GM18517 (cell line): ENCODE results near the gene LPP.

Source experiments
- ATAC-seq: cut with Tn5 transposase; IDR thresholded peaks from one replicate; pipeline ENCODE4 v1.9.1; 2021; ENCODE audit warnings: mild to moderate bottlenecking, moderate library complexity; ENCODE audit not compliant: unreplicated experiment

The LPP gene

DNA sequence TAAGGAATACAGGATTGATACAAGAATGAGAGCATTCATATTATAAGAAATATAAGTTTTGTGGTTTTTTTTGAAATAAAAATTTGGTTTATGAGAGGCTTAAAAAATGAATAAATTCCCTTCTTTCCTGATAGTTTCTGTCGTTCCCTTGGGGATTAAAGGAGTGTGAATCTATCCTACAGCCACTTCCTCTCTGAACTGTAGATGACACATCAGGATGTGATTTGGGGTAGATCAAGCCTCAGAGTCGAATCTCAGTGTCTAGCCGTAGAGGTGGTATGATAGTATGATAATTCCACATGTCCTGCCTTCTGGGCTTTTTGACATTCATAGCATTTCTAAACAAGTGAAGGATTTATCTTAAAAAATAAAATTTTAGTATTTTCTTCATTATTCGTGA, 343.1 kb downstream of the LPP start:
- no peak for ATAC-seq

DNA sequence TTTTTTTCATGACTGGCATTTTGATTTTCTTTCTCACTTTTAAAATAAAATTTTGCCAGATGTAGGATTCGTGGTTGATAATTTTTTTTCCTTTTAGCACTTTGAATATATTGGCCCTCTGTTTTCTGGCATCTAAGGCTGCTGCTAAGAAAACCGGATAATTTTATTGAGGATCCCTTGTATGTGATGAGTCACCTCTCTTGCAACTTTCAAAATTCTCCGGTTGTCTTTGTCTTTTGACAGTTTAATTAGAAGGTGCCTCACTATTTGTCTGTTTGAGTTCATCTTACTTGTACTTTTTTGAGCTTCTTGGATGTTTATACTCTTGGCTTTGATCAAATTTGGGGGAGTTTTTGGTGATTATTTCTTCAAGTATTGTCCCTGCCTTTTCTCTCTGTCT, 349.7 kb downstream of the LPP start:
- ATAC-seq = no peak

DNA sequence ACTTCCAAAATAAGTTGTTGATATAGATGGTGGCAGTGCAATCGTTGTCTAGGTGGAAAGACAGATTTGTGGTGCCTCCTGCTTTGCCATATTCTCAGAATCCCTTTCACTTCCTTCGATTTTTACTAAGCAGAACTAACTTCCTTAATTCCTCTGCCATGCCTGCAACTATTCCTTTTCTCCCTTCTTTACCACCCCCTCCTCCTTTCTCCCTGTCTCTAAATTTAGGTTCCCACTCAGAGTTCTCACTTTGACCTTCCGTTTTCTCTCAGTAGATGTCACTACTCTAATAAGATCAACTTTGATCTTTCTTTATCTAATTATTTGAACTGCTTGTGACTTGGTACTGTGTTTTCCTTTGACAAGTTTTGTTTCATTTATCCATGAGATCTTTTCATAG, 351.2 kb downstream of the LPP start:
- ATAC-seq = no peak

DNA sequence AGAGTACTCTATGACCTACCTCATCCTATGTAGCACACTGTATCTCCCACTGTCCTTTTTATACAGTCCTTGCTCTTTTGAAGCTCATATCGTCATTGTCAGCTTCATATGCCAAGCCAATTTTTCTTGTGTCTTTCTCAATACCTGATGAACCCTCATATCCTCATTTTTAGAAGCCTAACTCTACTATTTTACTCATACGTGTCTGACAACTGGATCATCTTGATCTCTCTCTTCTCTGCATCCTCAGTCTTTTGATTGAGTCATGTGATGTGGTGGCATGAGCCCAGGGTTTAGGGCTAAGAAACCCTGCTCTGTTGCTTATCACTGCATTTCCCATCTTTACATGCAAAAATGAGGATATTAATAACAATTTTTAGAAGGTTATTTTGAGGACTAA, 352.0 kb downstream of the LPP start:
- no peak for ATAC-seq

DNA sequence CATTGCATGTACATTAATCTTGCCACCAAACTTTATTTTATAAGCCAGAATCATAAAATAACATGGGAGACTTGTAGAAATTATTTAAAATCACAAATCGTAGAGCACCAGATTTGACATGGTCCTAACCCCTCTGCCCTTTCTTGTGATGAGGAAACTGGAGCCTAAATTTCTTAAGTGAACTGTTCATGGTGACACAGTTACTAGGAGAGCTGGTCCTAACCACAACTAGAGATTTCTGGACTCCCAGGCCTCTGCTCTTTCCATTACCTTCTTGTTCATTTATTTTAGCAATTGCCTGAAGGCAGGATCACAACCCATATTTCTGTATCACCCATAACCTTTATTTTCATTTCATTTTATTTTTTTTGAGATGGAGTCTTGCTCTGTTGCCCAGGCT, 352.5 kb downstream of the LPP start:
- no peak for ATAC-seq

DNA sequence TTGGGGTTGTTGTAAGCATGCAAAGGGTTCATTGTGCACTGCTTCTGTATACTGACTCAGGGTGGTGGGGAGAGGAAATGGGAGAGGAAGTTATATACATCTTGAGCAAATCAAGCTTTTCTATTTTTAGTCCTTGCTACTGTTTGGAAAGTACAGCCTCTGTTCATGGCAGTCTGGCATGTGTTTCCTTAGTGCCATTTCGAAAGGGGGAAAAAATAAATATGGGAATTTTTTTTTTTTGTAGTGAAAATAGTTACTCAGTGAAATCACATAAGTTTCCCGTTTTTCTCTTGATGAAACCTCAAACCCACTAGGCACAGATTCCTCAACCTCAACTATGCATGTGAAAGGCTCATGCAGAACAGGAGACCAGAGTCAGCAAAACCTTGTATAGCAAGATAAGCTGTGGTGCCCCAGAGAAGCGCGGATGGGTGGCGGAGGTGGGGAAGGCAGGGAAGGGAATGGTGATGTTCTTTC, 353.3 kb downstream of the LPP start:
- ATAC-seq = no peak

DNA sequence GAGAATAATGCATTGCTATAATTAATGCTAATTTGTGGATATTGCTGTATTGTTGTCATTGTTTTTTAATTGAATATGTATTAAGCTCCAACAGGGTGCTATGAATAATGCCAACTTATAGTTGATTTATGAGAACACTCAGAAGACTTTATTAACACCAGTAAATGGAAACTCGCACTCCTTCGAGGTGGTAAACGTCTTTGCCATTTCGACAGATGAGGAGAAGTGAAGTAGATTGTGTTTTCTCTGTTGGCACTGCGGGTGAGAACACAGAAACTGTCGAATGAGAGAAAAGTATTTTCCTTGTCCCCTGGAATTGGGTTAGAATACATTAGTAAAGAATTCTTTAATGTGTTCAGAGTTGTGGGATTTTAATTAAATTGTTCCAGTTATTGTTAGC, 354.5 kb downstream of the LPP start:
- no peak for ATAC-seq

DNA sequence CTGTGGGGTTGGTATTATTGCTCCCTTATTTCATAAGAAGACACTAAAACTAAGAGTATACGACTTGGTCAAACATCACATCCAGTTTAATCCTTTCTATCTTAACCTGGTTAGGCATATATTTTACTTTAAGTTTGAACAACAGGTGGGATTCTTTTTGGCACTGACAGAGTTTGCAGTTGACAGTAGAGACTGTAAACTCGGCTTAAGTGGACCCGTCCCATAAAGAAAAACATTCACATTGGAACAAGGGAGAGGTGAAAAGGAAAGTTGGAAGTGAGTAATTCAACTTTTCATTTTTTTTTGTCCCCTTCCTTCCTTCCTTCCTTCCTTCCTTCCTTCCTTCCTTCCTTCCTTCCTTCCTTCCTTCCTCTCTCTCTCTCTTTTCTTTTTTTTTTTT, 355.4 kb downstream of the LPP start:
- no peak for ATAC-seq

DNA sequence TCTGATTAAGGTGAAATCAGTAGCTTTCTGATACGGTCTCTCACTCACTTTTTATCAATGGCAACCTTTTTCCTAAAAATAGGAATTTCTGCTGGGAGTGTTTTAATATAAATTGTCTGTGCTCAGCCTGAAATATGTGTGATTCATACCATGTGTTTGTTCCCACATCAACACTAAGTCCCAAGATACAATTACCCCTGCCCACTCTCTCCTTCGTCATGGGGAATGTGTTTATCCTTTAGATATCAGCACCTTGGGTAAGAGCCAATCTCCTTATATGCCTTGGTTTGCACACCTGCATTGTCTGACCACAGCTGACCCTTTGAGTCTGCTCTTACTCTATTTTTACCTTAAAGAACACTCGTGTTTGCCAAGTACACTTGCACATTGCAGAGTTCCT, 356.4 kb downstream of the LPP start:
- ATAC-seq = no peak

DNA sequence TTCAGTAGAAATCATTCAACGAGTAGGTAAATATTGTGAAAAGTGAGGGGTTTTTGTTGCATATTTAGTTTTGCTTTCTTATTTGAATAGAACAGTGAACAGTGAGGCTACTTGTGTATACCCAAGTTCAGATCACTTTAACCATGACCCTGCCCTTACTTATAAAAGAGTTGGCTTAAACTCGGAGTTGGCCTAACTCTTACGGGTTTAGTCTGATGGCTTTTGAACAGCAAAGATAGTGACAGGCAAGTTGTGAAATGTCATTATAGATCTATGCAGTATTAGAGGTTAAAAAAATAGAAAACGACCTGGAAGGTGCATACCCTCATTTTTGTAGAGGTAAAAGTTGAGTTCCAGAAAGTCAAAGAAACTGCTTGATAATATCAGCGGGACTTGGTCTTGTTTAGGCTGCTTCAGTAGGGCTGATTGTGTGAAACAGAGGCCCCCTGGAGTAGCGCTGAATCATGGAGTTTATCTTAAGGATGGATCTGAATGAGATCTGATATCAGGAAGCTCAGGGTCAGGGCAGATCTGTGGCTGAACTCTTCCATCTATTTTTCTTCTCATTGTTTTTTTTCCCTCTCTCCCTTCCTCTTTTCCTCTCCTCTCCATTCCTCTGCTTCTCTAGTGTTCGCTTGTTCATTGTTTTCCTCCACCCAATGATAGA, 359.8 kb downstream of the LPP start:
- ATAC-seq = no peak

DNA sequence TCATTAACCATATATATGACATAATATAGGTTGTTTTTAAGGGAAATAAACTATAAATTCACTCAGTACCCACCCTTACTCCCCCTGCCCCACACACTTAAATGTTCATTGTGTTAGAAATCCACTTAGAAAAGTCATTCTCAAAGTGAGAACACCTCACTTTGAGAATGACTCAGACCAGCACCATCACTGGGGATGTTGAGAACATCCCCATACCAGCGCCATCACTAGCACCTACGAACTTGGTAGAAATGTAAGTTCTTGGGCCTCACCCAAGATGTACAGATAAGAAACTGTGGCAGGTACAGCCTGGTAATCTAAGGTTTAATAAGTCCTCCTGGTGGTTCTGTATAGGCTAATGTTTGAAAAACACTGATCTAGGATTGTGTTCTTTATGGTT, 362.6 kb downstream of the LPP start:
- no peak for ATAC-seq

DNA sequence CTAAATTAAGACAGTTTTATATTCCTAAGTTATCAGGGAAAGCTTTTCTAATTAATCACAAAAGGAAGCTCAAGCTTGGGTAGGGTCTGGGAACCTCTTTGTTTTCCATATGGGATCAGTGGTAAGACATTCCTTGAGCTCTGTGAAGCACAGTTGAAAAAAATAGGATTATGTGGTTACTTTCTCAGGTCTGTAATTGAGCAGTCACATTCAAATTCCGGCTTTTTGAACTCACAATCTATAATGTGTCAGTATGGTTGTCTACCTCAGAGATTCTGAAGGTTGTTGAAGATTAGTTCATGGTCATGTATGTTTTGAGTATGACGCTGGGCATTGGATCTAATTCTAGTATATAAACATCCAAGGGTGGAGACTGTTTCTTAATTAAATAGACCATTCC, 364.5 kb downstream of the LPP start:
- ATAC-seq = no peak

DNA sequence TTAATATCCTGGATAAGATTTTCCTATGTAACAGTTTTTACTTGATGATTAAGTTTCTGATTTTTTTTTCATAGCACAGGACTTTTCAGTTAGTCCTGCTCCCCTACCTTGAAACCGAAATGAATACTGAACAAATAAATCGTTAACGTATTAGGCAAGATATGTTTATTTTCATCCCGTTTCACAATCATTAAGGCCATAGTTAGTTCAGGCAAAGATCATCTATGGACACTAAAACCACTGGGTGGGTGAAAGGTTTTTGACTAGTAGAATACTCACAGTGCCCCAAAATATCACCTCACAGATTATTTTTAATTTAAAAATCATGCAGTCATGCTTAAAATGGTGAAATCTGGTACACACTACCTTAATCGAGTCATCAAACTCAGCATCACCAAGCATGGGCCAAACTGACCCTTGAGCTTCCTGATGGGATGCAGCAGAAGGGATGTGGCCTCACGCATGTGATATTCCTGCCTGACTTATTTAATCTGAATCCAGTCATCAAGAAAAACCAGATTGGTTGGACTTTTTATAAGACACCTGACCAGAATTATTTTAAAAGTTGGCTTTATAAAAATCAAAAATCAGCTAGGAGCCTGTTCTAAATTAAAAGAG, 365.0 kb downstream of the LPP start:
- ATAC-seq = no peak

DNA sequence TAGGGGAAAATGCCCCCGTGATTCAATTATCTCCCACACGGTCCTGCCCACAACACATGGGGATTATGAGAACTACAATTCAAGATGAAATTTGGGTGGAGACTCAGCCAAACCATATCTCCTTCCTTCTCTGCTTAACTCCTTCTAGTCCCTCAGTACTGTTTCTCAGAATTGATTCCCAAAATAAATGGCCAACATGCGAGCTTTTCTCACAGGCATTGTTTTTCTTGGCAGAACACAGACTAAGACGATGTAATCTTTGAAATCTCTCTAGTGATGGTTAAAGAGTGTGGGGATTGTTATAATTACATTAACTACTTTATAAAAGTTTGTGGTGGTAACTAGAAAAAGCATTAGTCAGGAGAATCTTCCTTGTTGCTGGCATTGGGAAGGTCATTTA, 366.5 kb downstream of the LPP start:
- ATAC-seq = no peak

DNA sequence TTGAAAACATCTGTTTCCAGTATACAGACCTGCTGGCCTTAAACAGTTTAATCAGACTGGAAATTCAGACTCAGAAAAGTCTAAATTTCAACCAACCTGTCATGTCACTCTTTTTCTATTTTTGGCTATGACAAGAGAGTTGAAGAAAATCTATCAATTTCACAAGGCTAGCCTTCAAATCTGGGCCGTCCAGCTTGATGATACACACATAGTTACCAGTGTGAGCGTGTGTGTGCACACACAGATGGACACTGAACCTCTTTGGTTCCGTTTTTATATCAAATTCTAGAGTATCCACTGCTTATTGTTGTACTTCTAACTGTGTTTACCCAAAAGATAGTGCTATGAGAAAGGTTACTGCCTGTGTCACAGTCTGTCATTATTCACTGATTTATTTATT, 368.2 kb downstream of the LPP start:
- ATAC-seq = no peak

DNA sequence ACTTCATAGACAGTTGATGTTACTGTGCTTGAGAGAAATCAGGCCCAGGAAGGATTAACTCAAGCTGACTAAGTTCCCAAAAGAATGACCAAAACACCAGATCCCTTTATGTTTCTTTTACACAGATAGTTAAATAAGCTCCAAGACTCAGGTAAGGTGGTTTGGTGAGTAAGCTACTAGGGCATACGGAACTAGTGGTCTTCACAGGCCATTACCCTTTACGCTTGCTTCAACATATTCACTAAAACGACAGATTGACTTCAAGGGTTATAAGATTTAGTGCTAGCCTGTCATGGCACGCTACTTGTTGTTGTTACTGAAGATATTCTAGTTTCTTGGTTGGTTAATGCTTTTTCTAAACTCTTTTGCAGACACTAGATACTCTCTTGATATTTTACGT, 369.3 kb downstream of the LPP start:
- ATAC-seq = no peak

DNA sequence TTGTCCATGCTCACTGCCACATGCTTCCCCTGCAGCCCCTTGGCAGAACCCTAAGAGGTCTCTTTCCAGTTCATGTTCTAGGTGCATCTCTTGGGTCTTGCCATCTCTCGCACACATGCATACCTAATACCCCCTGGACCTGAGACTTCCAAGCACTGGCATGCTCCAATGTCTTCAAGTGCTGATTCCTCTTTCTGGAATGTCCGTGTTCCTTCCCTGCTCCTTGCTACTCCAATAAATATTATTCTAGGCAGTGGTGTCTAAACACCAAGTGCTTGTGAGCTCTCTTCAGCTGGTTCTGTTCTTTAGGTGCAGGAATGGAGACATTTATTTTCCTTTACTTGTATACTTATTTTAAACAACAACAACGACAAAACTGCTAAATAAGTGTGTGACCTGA, 370.1 kb downstream of the LPP start:
- ATAC-seq = no peak

DNA sequence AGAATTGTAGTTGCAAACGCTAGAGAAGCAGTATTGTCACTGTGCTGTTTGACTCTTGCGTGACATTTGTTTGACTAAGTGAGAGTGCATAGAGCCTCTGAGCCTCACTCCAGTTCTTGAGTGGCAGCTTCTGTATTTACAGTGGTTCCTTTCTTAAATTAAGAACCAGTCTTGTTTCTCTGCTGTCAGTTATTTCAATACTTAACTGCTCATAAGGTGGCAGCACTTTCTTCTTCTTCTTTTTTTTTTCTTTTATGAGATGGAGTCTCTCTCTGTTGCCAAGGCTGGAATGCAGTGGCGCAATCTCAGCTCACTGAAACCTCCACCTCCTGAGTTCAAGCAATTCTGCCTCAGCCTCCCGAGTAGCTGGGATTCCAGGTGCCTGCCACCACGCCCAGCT, 372.1 kb downstream of the LPP start:
- ATAC-seq = no peak

DNA sequence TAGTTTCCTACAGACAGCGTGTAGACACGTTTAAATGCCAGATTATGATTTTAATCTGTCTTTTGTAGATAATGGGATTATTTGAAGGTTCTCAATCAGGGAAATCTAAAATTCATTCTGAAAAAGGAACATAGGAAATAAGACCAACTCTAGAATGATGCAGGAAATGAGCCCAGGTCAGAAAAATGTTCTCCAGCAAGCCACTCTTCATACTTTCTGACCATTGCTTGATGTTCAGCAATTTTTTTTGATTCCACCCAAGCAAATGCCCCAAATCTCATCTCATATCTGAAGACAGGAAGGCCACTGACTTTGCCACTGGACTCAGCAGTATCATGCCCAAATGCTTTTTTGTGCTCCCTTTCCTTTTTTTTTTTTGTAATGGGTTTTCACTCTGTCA, 373.4 kb downstream of the LPP start:
- no peak for ATAC-seq

DNA sequence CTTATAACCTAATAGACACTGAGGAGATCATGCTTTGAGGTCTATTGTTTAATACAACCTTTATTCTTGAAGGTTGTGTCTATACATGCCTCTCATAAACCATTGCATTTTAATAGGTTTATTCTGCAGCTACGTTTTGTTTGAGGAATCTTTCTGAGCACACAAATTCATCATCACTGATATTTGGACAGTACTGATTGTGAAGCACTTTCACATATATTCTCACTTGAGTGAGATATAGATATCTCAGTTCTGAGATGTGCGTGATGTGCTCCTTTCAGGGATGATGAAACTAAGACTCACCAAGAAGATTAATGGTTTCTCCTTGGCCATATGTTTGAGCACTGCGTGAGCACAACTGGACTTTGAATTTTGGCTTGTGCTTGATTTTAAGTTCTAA, 374.4 kb downstream of the LPP start:
- ATAC-seq = no peak

DNA sequence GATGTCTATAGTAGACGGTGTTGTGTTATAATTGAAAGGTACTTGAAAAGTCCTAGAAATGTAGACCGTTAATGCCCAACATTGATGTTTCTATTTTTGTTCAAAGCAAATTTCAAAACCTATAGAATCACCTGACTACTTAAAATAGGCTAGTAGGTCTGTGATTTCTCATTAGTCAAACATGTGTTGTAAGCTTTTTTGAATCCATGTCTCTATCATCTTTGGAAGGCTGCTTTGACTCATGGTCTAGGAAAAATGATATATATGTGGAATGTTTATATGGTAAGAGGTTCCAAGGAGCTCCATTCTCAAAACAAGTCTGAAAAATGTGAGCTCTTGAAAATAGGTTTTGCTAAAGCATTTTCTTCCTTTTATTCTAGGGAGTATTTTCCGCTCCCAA, 375.3 kb downstream of the LPP start:
- ATAC-seq = no peak

DNA sequence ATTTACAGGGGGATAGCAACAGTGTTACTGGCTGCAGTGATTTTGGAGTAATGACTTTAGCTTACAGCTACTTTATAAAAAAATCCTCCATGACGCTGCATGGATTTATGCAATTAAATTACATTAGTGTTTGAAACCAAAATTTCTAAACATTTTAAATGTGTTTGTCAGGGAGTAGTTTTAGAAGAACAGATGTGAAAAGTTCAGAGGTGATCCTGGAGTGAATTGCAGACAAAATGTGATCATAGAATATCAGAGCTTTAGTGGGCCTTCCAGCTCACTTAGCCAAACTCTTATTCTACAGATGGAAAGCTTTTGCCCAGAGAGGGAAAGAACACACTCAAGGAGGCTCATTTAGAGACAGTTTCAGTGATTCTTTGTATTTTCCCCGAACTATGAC, 376.3 kb downstream of the LPP start:
- ATAC-seq = no peak

DNA sequence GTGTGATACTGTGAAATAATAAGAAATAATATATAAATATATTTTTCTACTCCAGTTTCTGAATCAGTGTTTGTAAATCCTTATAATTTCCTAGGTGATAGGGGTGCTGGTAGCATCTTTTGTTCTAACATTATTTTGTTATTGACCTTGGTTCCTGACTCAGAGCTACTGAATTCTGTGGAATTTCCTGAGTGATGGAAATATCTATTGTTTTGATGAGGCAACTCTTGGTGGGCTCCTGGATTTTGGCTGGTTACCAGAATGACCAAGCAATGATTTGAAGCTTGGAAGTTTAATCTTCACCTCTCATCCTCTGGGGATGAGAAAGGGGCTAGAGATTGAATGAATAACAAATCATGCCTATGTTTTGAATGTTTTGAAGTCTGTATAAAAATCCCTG, 377.3 kb downstream of the LPP start:
- ATAC-seq = no peak
